ENCODE measurements around the gene CDS2. TPM values are rescaled to one million over a fixed set of nuclear protein-coding genes. Genes with fewer than 3 reads are reported as not detected.

CDS2 gene
- total RNA-seq, 2 experiments from 2014 or later, result 56.2 to 58.3 TPM

DNA sequence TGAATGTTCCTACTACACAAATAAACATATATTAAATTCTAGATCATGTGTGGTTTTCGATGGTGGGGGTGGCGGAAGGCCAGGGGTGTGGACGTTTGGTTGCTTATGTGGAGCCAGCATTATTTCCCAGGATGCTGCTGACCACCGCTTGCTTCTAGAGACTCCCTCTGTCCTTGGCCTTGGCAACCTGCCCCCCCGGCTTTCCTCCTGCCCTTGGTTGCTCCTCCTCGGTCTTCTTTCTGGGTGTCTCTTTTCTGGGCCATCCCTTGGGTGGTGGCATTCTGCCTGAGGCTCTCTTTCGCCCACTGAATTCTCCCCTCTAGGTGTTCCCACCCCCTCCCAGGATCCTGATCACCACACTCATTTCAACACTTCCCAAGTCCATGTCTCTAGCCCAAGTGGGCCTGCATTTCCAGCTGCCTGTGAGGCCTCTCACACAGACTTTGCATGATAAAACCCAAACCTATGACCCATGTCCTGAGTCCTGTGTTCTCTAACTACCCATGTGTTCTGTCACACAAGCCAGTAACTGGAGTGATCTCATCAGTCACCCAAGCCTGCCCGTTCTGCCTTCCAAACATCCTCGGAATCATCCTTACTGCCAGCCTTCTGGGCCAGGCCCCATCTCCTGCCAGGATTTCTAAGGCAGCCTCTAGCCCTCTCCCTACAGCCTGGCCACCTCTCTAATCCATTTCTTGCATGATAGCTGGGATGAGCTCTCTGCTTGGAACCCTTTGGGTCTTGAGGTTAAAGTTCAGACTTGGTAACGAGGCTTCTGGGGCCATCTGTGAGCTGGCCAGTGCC is 71.2 kb downstream of the CDS2 start:
- H3K27ac Mint-ChIP-seq, result no peak overlapping the region
- ChIA-PET CTCF (no interaction called here), POLR2A (no interaction called here)
- peaks cover 1% of the 10 kb centered on the region for H3K4me1 Mint-ChIP-seq (ENCODE audit: low read depth)
- H3K9me3 Mint-ChIP-seq (ENCODE audit: insufficient read depth), result no peaks in the 10 kb centered on the region
- no peak for DNase-seq
- no peak overlapping the region for H3K4me3 Mint-ChIP-seq
- ATAC-seq, result no peak
- H3K36me3 Mint-ChIP-seq (ENCODE audit: low read depth), result peaks cover 14% of the 10 kb centered on the region
- no peaks in the 10 kb centered on the region for H3K27me3 Mint-ChIP-seq (ENCODE audit: low read depth)

DNA sequence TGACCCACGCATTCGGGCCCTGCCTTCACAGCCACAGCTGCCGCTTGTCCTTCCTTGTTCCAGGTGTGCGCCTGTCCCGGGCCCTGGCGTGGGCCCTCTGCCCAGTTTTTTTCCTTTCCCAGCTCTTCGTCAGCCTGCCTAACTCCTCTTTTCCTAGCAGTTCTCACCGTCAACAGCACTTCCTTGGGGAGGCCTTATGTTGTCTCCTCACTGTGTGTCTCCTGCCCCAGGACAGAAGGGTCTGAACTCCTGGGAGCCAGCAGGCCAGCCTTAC is 71.8 kb downstream of the CDS2 start:
- no peak overlapping the region for H3K4me3 Mint-ChIP-seq
- DNase-seq (no peak), ATAC-seq (no peak)
- H3K4me1 Mint-ChIP-seq (ENCODE audit: low read depth), result no peaks in the 10 kb centered on the region
- ChIA-PET CTCF (no interaction called here), POLR2A (no interaction called here)
- H3K27me3 Mint-ChIP-seq (ENCODE audit: low read depth), result no peaks in the 10 kb centered on the region
- no peaks in the 10 kb centered on the region for H3K9me3 Mint-ChIP-seq (ENCODE audit: insufficient read depth)
- H3K36me3 Mint-ChIP-seq (ENCODE audit: low read depth), result peaks cover 14% of the 10 kb centered on the region
- H3K27ac Mint-ChIP-seq, result no peak overlapping the region

GRCh38 chr20:5203380-5203779 is 76.6 kb downstream of the CDS2 start:
- ChIA-PET POLR2A (interaction anchor here (1.2 kb wide), 1 partner anchor 84 kb away, joined by 3 read pairs; the partner anchor contains the start of gene PCNA), CTCF (interaction anchor here (1.2 to 4.1 kb wide), 3 partner anchors 19 to 245 kb away, joined by 4 to 45 read pairs (median 4); no protein-coding TSS in a partner anchor)
- Mint-ChIP-seq H3K9me3 (ENCODE audit: insufficient read depth) (no peaks in the 10 kb centered on the region), H3K27ac (no peak overlapping the region), H3K4me1 (ENCODE audit: low read depth) (no peaks in the 10 kb centered on the region), H3K4me3 (no peak overlapping the region), H3K27me3 (ENCODE audit: low read depth) (no peaks in the 10 kb centered on the region), H3K36me3 (ENCODE audit: low read depth) (peaks cover 12% of the 10 kb centered on the region)
- DNase-seq (no peak), ATAC-seq (no peak)

GRCh38 chr20:5205348-5206210 is 78.8 kb downstream of the CDS2 start:
- POLR2A ChIA-PET, result interaction anchor here (0.7 kb wide), 1 partner anchor 287 kb away, joined by 6 read pairs; no protein-coding TSS in a partner anchor
- H3K36me3 Mint-ChIP-seq (ENCODE audit: low read depth), result peaks cover 2% of the 10 kb centered on the region
- H3K27me3 Mint-ChIP-seq (ENCODE audit: low read depth), result no peaks in the 10 kb centered on the region
- CTCF ChIA-PET, result interaction anchor here (0.6 to 4.8 kb wide), 22 partner anchors 8 to 392 kb away, joined by 3 to 45 read pairs (median 4); partner anchors contain the start of gene CDS2
- no peaks in the 10 kb centered on the region for H3K4me1 Mint-ChIP-seq (ENCODE audit: low read depth)
- no peak overlapping the region for H3K27ac Mint-ChIP-seq
- DNase-seq (peak; percentile 79), ATAC-seq (peak; percentile 97)
- H3K9me3 Mint-ChIP-seq (ENCODE audit: insufficient read depth), result no peaks in the 10 kb centered on the region
- no peak overlapping the region for H3K4me3 Mint-ChIP-seq

DNA sequence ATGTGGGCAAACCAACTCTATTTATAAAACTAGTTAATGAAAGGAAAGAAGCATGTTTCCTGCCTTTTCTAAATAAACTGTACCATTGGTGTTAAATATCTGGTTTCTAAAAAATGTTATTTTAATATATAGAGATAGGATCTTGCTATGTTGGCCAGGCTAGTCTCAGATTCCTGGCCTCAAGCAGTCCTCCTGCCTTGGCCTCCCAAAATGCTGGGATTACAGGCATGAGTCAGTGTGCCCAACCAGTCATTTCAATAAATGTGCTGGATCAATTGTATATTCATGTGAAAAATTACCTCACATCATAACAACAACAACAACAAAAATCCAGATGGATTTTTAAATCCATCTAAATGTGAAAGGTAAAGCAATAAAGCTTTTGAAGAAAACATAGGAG is 80.3 kb downstream of the CDS2 start:
- Mint-ChIP-seq H3K27ac (no peak overlapping the region), H3K36me3 (ENCODE audit: low read depth) (peaks cover 2% of the 10 kb centered on the region), H3K9me3 (ENCODE audit: insufficient read depth) (no peaks in the 10 kb centered on the region), H3K4me1 (ENCODE audit: low read depth) (no peaks in the 10 kb centered on the region), H3K27me3 (ENCODE audit: low read depth) (no peaks in the 10 kb centered on the region), H3K4me3 (no peak overlapping the region)
- CTCF ChIA-PET, result interaction anchor here (1.0 to 4.8 kb wide), 7 partner anchors 9 to 242 kb away, joined by 3 to 34 read pairs (median 5); no protein-coding TSS in a partner anchor
- no peak for ATAC-seq
- DNase-seq, result no peak
- POLR2A ChIA-PET, result no interaction called here

DNA sequence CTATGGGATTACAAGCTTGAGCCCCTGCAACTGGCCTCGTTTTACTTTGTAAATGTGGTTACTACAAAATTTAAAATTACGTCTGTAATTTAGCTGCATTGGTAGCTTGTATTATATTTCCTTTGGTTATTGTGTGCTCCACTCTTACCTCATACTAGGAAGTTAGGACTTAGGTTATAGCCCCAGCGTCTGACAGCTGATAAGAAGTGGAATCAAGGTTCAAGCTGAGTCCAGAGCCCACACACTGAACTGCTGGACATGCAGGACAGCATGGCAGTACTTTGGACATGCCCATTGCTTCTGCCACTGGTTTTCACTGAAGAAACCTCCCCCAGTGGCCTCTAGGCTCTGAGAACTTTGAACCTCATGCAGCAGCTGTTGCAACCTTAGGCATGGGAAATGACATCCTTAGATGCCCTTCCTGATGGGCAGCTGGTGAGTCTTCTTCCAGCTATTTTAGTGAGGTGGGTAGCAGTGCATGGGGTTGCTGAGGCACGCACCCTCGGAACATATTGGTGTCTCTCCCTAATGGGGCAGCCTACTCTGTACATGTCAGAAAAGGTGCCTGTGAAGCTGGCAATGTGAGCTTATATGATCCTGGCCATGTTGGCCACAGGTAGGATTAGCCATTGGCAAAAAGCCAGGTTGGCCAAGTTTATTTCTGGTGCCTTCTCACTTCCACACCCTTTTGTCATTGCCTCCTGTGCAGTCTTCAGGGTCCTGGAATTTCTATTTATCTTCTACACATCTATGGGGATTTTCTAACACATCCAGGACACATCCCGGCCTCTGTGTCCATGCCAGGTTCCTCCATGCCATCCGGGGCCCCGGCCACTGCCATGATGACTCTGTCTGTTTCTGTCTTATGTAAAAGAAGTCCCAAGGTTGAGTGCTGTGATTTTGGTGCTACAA is 85.3 kb downstream of the CDS2 start:
- CTCF ChIA-PET, result interaction anchor here (0.8 to 4.8 kb wide), 6 partner anchors 9 to 174 kb away, joined by 3 to 47 read pairs (median 4); partner anchors contain the start of gene CDS2
- POLR2A ChIA-PET, result no interaction called here
- H3K36me3 Mint-ChIP-seq (ENCODE audit: low read depth), result no peaks in the 10 kb centered on the region
- no peaks in the 10 kb centered on the region for H3K27me3 Mint-ChIP-seq (ENCODE audit: low read depth)
- H3K27ac Mint-ChIP-seq, result no peak overlapping the region
- no peak overlapping the region for H3K4me3 Mint-ChIP-seq
- H3K4me1 Mint-ChIP-seq (ENCODE audit: low read depth), result no peaks in the 10 kb centered on the region
- ATAC-seq (no peak), DNase-seq (no peak)
- H3K9me3 Mint-ChIP-seq (ENCODE audit: insufficient read depth), result no peaks in the 10 kb centered on the region

DNA sequence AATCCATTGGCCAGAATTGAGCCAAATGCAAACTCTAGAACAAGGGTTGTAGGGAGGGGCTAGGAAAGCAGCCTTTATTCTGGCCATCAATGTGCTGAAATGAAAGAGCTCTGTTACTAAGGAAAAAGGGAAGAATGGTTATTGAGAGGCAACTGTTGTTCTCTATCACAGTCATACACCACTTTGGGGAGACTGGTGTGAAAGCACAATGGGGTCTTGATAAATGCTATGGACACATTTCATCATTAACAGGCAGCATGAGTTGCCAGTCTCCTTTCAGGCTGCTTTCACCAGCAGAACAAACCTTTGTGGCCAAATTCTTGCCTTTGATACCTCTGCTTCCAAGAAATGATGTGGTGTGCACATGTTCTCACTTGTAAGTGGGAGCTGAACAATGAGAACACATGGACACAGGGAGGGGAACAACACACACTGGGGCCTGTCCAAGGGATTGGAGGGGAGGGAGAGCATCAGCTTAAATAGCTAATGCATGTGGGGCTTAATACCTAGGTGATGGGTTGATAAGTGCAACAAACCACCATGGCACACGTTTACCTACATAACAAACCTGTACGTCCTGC is 86.2 kb downstream of the CDS2 start:
- DNase-seq, result no peak
- no peaks in the 10 kb centered on the region for H3K9me3 Mint-ChIP-seq (ENCODE audit: insufficient read depth)

DNA sequence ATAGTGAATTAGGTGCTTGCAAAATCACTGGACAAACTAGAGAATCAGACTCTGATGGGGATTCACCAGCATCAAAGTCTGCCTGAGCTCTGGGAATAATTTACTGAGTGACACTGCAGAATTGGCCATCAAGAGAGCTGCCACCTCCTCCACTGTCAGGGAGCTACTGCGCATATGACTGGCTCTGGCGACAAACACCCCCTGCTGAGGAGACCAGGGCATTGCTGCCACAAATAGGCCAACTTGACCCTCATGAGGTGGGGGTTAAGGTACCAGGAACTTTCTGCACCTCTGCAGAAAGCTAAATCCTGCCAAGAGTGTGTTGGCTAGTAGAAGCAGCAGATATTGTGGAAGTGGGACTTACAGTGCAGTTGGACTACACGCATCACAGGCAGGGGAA is 88.0 kb downstream of the CDS2 start:
- DNase-seq (no peak), ATAC-seq (no peak)
- H3K4me1 Mint-ChIP-seq (ENCODE audit: low read depth), result no peaks in the 10 kb centered on the region
- no peaks in the 10 kb centered on the region for H3K27me3 Mint-ChIP-seq (ENCODE audit: low read depth)
- no peak overlapping the region for H3K4me3 Mint-ChIP-seq
- CTCF ChIA-PET, result interaction anchor here (1.6 to 4.8 kb wide), 3 partner anchors 8 to 10 kb away, joined by 5 to 47 read pairs (median 19); no protein-coding TSS in a partner anchor
- no peak overlapping the region for H3K27ac Mint-ChIP-seq
- POLR2A ChIA-PET, result interaction anchor here (0.8 kb wide), 1 partner anchor 625 kb away, joined by 3 read pairs; no protein-coding TSS in a partner anchor
- no peaks in the 10 kb centered on the region for H3K36me3 Mint-ChIP-seq (ENCODE audit: low read depth)
- H3K9me3 Mint-ChIP-seq (ENCODE audit: insufficient read depth), result no peaks in the 10 kb centered on the region

More for the DNA sequence above, 86.2 kb downstream of the CDS2 start:
- POLR2A ChIA-PET, result no interaction called here
- CTCF ChIA-PET, result interaction anchor here (1.9 to 4.8 kb wide), 2 partner anchors 10 to 86 kb away, joined by 5 to 47 read pairs; partner anchors contain the start of gene CDS2
- no peaks in the 10 kb centered on the region for H3K27me3 Mint-ChIP-seq (ENCODE audit: low read depth)
- H3K4me3 Mint-ChIP-seq, result no peak overlapping the region
- no peak for ATAC-seq
- no peaks in the 10 kb centered on the region for H3K36me3 Mint-ChIP-seq (ENCODE audit: low read depth)
- H3K4me1 Mint-ChIP-seq (ENCODE audit: low read depth), result no peaks in the 10 kb centered on the region
- no peak overlapping the region for H3K27ac Mint-ChIP-seq

GRCh38 chr20:5215672-5216304 is 89.0 kb downstream of the CDS2 start:
- H3K9me3 Mint-ChIP-seq (ENCODE audit: insufficient read depth), result no peaks in the 10 kb centered on the region
- no peak overlapping the region for H3K27ac Mint-ChIP-seq
- H3K27me3 Mint-ChIP-seq (ENCODE audit: low read depth), result no peaks in the 10 kb centered on the region
- ChIA-PET CTCF (interaction anchor here (0.8 to 3.8 kb wide), 4 partner anchors 8 to 30 kb away, joined by 3 to 19 read pairs (median 5); no protein-coding TSS in a partner anchor), POLR2A (interaction anchor here (0.8 kb wide), 1 partner anchor 624 kb away, joined by 3 read pairs; no protein-coding TSS in a partner anchor)
- H3K36me3 Mint-ChIP-seq (ENCODE audit: low read depth), result no peaks in the 10 kb centered on the region
- no peak overlapping the region for H3K4me3 Mint-ChIP-seq
- DNase-seq (no peak), ATAC-seq (no peak)
- H3K4me1 Mint-ChIP-seq (ENCODE audit: low read depth), result no peaks in the 10 kb centered on the region

DNA sequence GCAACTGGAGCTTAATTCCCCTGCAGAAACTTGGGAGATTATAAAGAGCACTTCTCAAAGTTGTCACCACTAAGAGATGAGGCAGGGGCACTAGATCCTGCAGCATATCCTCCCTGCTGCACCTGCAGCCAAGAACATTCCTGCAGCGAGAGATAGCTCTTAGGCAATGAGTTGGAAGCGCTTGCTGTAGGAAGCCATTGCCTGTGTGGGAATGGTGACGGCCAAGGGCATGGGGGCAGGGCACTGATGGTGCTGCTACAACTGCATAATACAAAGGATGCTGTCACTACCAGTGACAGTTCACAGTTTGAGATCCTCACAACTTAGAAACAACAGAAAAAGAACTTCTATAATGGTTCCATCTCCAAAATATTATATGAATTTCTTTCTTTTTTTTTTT is 89.9 kb downstream of the CDS2 start:
- ChIA-PET CTCF (interaction anchor here (0.8 to 3.8 kb wide), 3 partner anchors 9 to 31 kb away, joined by 3 to 19 read pairs (median 5); no protein-coding TSS in a partner anchor), POLR2A (interaction anchor here (0.6 kb wide), 1 partner anchor 161 kb away, joined by 3 read pairs; no protein-coding TSS in a partner anchor)
- Mint-ChIP-seq H3K9me3 (ENCODE audit: insufficient read depth) (no peaks in the 10 kb centered on the region), H3K36me3 (ENCODE audit: low read depth) (no peaks in the 10 kb centered on the region), H3K27me3 (ENCODE audit: low read depth) (no peaks in the 10 kb centered on the region), H3K4me1 (ENCODE audit: low read depth) (no peaks in the 10 kb centered on the region), H3K27ac (no peak overlapping the region), H3K4me3 (no peak overlapping the region)
- ATAC-seq (no peak), DNase-seq (no peak)

All from activated CD8-positive, alpha-beta T cell treated with anti-CD3 and anti-CD28 coated beads, Interleukin-2, amount 10 ng/mL, durations not matched to agents 7 days and 5 days (primary cell).